Endothelial cell of umbilical vein (primary cell): ENCODE data around the gene APRT. TPM values are rescaled to one million over a fixed set of nuclear protein-coding genes. Genes with fewer than 3 reads are reported as not detected.

Source experiments
- BruUV-seq: library from RNA; stranded (reverse); fragments of 400-500 nt; replicated peaks from 2 replicates; lab custom pipeline; 2021; lab: Mats Ljungman, UMichigan
- CTCF ChIA-PET: fragments of 300-600, 350-600 bp; sonication (Branson Sonifier 250); formaldehyde crosslinking; loops from one replicate; lab custom pipeline; 2021; ENCODE audit warnings: antibody characterized with exemption, inconsistent platforms; lab: Charles Lee
- POLR2A ChIA-PET: fragments of 300-600, 350-600 bp; sonication (Branson Sonifier 250); formaldehyde crosslinking; loops from one replicate; lab custom pipeline; 2021; ENCODE audit warnings: antibody characterized with exemption, inconsistent platforms; lab: Charles Lee
- DNase-seq: peaks from one replicate; pipeline ENCODE4 v3.0.0-alpha.2; 2011; ENCODE audit warnings: low read depth, low spot score
- FAIRE-seq: peaks from 2 replicates; lab custom pipeline; 2011; peaks lifted over from hg19 to GRCh38; lab: Jason Lieb, UNC
- H2AFZ ChIP-seq: 2 replicates; pipeline ENCODE4 v1.6.0; 2012; ENCODE audit warnings: low read depth, low read length, control low read depth, inconsistent platforms
- H3K27ac ChIP-seq: 2 replicates; pipeline ENCODE4 v1.5.1; 2011; ENCODE audit warnings: low read depth, mild to moderate bottlenecking, control low read depth, low read length, moderate library complexity; ENCODE audit not compliant: insufficient read depth
- H3K27me3 ChIP-seq, 2 experiments: 2 replicates each; pipeline versions ENCODE4 v1.6.0 to v1.6.1; 2011; ENCODE audit warnings: low read length in 2 of 2, mixed read lengths in 1 of 2; ENCODE audit not compliant: control insufficient read depth in 2 of 2, insufficient read depth in 2 of 2
- H3K36me3 ChIP-seq, 2 experiments: 2 replicates in 1 of 2; 3 replicates in 1 of 2; pipeline ENCODE4 v1.5.1; 2011; ENCODE audit warnings: low read length in 2 of 2, mild to moderate bottlenecking in 1 of 2, moderate library complexity in 1 of 2; ENCODE audit not compliant: control insufficient read depth in 2 of 2, insufficient read depth in 2 of 2; ENCODE audit errors: extremely low read depth in 1 of 2
- H3K4me1 ChIP-seq: 3 replicates; pipeline ENCODE4 v1.5.1; 2011; ENCODE audit warnings: mild to moderate bottlenecking, low read length; ENCODE audit not compliant: control insufficient read depth, insufficient read depth; ENCODE audit errors: extremely low read depth
- H3K4me2 ChIP-seq: 2 replicates; pipeline ENCODE4 v1.6.1; 2011; ENCODE audit warnings: low read length, control low read depth, mixed read lengths; ENCODE audit not compliant: insufficient read depth
- H3K4me3 ChIP-seq, 3 experiments: fragments of 200-600 bp in 1 of 3; sonication (generic), shearing (Covaris generic) in 1 of 3; replicated peaks in 1 of 3; 2 replicates each; pipeline ENCODE4 v1.5.1; 2011 to 2016; ENCODE audit warnings: control low read depth in 3 of 3, low read length in 3 of 3, mild to moderate bottlenecking in 2 of 3, inconsistent platforms in 1 of 3, low read depth in 1 of 3, moderate library complexity in 1 of 3; ENCODE audit not compliant: insufficient read depth in 1 of 3
- H3K79me2 ChIP-seq: 2 replicates; pipeline ENCODE4 v1.6.0; 2012; ENCODE audit warnings: low read length, inconsistent platforms; ENCODE audit not compliant: control insufficient read depth, insufficient read depth
- H3K9ac ChIP-seq: replicated peaks from 2 replicates; pipeline ENCODE3; 2011; ENCODE audit warnings: low read length, control low read depth; ENCODE audit not compliant: insufficient read depth; ENCODE audit errors: extremely low read depth
- H3K9me1 ChIP-seq: replicated peaks from 3 replicates; pipeline ENCODE4 v1.6.0; 2011; ENCODE audit warnings: mild to moderate bottlenecking, low read length; ENCODE audit not compliant: control insufficient read depth, insufficient read depth; ENCODE audit errors: extremely low read depth
- H3K9me3 ChIP-seq: replicated peaks from 2 replicates; pipeline ENCODE4 v1.5.1; 2012; ENCODE audit warnings: low read length, inconsistent platforms; ENCODE audit not compliant: control insufficient read depth, insufficient read depth
- H4K20me1 ChIP-seq: replicated peaks from 2 replicates; pipeline ENCODE3; 2011; ENCODE audit warnings: mild to moderate bottlenecking, low read length; ENCODE audit not compliant: control insufficient read depth, insufficient read depth; ENCODE audit errors: extremely low read depth
- CTCF ChIP-seq, 2 donors: IDR thresholded peaks; 1 replicate in 1 of 2; 2 replicates in 1 of 2; pipeline ENCODE4 v1.5.1; 2011; ENCODE audit warnings: low read length in 2 of 2, mild to moderate bottlenecking in 2 of 2, moderate library complexity in 2 of 2, control low read depth in 1 of 2, inconsistent platforms in 1 of 2, low read depth in 1 of 2; ENCODE audit not compliant: insufficient read depth in 1 of 2; ENCODE audit errors: extremely low read depth in 1 of 2
- EZH2 ChIP-seq: IDR thresholded peaks from 2 replicates; pipeline ENCODE4 v1.6.1; 2012; ENCODE audit warnings: borderline replicate concordance, low read depth, mild to moderate bottlenecking, moderate library complexity, low read length, inconsistent platforms; ENCODE audit not compliant: severe bottlenecking
- FOS ChIP-seq: IDR thresholded peaks from 2 replicates; pipeline ENCODE4 v1.6.1; 2011; ENCODE audit warnings: mild to moderate bottlenecking, low read length, moderate library complexity, borderline replicate concordance; ENCODE audit not compliant: insufficient read depth
- GATA2 ChIP-seq: IDR thresholded peaks from 2 replicates; pipeline ENCODE4 v1.7.0; 2011; ENCODE audit warnings: low read depth, mild to moderate bottlenecking, moderate library complexity, mixed read lengths, low read length; ENCODE audit not compliant: insufficient read length, insufficient read depth
- JUN ChIP-seq: IDR thresholded peaks from 2 replicates; pipeline ENCODE4 v1.6.1; 2011; ENCODE audit warnings: borderline replicate concordance, low read depth; ENCODE audit not compliant: insufficient read length, insufficient read depth
- MAX ChIP-seq: IDR thresholded peaks from 2 replicates; pipeline ENCODE4 v1.6.1; 2011; ENCODE audit not compliant: insufficient read depth, insufficient read length
- MYC ChIP-seq: IDR thresholded peaks from one replicate; pipeline ENCODE4 v1.6.1; 2011; ENCODE audit warnings: mild to moderate bottlenecking, low read depth, low read length
- POLR2A ChIP-seq: IDR thresholded peaks from 2 replicates; pipeline ENCODE4 v1.6.1; 2012; ENCODE audit warnings: low read depth, mild to moderate bottlenecking, control low read depth, low read length
- POLR2AphosphoS5 ChIP-seq: IDR thresholded peaks from 2 replicates; pipeline ENCODE4 v1.6.1; 2012; ENCODE audit warnings: low read depth, mild to moderate bottlenecking, control low read depth, low read length, moderate library complexity; ENCODE audit not compliant: insufficient read depth
- dilution Hi-C: fragments of 300-500 bp; cut with MboI; formaldehyde crosslinking; loops from one replicate; pipeline ENCODE4 v1.15.0; 2019; ENCODE audit warnings: low sequenced_read_pairs; ENCODE audit not compliant: extremely low pct_ligation_motif_present
- intact Hi-C: fragments of 100-400 bp; cut with micrococcal nuclease; formaldehyde crosslinking; loops from one replicate; pipeline ENCODE4 v1.10.0; 2022
- polyA plus RNA-seq, 4 experiments: library from polyadenylated mRNA; depleted of rRNA in 3 of 4; stranded (reverse) in 3 of 4; unstranded in 1 of 4; fragments of >200 nt; gene quantifications; 2 replicates each; pipeline versions ENCODE4 v1.2.1 to v1.2.3, GENCODE V29; 2011 to 2012; ENCODE audit warnings: missing spikeins in 1 of 4
- total RNA-seq: library from RNA; stranded (reverse); gene quantifications from 2 replicates; pipeline ENCODE4 v1.2.3, GENCODE V29; 2021

APRT gene
- total and polyA plus RNA-seq, 2 donors (not counting 3 experiments of a cell fraction or from before 2014, with no cell fraction given): 143 to 152 TPM

- CTCF ChIA-PET: interaction anchor here (0.6 to 4.9 kb wide), 5 partner anchors 20 to 354 kb away, joined by 3 to 50 read pairs (median 5); partner anchors contain the start of genes GALNS and TRAPPC2L
- no peak overlapping the region for H3K27ac ChIP-seq
- no TSS peak for BruUV-seq
- H3K36me3 ChIP-seq: peaks cover 0 to 12% of the 10 kb centered on the region in 2 experiments
- intact Hi-C loops (loop anchor here (5.0 kb wide), 1 partner anchor 109 kb away; no protein-coding TSS in a partner anchor), dilution Hi-C loops (no loop called here)
- no peak for DNase-seq
- H2AFZ ChIP-seq: no peak overlapping the region
- peaks cover 17% of the 10 kb centered on the region for H3K4me1 ChIP-seq
- no peaks in the 10 kb centered on the region for H3K9me1 ChIP-seq
- TF ChIP-seq POLR2A (no peak), FOS (no peak), MYC (no peak), MAX (no peak), EZH2 (no peak), GATA2 (no peak), JUN (no peak), CTCF (IDR thresholded peaks at IDR 0.05; ENCODE audit: extremely low read depth in 1 of 2, insufficient read depth in 1 of 2, low read depth in 1 of 2, low read length in 2 of 2) (no peak), POLR2AphosphoS5 (no peak)
- no peak overlapping the region for H3K4me2 ChIP-seq
- peaks cover 23% of the 10 kb centered on the region for H3K79me2 ChIP-seq
- no peak for FAIRE-seq
- H4K20me1 ChIP-seq: no peaks in the 10 kb centered on the region
- H3K4me3 ChIP-seq: no peak overlapping the region
- H3K9me3 ChIP-seq: no peaks in the 10 kb centered on the region
- no peak overlapping the region for H3K9ac ChIP-seq
- POLR2A ChIA-PET: no interaction called here
- H3K27me3 ChIP-seq: no peaks in the 10 kb centered on the region
These were observed 1.8 kb upstream of the APRT start for GRCh38 chr16:88813269-88814143.
